Endometrial microvascular endothelial cells (primary cell): Measurements from ENCODE around the gene QRFP. TPM values are rescaled to one million over a fixed set of nuclear protein-coding genes. Genes with fewer than 3 reads are reported as not detected.

Experiments
- in situ Hi-C: cut with HindIII; loops from 2 replicates; pipeline ENCODE4 v1.10.0; 2017; ENCODE audit warnings: low sequenced_read_pairs, low pct_unique_long_range_greater_than_20kb; ENCODE audit errors: inconsistent ontology term
- total RNA-seq: library from RNA; depleted of rRNA; stranded (reverse); fragments of >200 nt; gene quantifications from one replicate; pipeline ENCODE4 v1.2.3, GENCODE V29; 2015; ENCODE audit errors: inconsistent ontology term

Gene QRFP, protein sequence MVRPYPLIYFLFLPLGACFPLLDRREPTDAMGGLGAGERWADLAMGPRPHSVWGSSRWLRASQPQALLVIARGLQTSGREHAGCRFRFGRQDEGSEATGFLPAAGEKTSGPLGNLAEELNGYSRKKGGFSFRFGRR
- not detected for total RNA-seq

DNA sequence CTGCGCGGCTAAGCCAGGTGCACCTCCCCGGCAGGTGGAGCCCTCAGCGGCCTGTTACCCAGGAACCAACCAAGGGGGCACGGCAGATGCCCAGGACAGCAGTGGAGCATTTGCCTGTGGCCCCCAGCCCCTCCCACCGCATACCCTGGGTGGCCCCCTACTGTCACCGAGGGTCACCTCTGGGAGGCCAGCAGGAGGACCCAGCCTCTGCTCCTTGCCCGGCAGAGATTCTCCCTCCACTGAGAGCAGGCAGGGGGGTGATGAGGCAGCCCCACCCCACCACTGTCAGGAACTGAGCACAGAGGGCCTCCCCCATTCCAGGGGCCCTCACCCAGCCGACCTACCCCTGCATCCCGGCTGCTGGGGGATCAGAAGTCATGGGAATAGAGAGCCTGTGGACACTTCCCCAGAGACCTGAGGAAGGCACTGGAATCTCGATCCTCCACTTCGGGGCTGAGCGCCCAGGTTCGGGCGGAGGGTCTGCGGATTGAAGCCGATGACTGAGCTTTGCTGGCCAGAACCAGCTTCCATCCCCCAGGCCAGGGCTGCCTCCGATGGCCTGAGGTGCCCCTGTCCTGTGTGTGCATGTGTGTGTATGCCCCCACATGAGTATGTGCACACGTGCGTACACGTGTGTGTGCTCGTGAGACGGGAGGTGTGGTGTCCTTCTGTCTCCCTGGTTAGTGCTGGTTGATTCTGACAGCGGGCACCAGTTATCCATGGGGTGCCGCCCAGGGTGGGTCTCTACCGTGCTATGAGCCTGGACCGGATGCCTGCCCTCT is at the start of gene QRFP:
QRFP (minus strand) TSS at position 580 of the 782 bp plus-strand sequence. CDS start 2,974 bp downstream, outside the sequence.
- in situ Hi-C loops: no loop called here

DNA sequence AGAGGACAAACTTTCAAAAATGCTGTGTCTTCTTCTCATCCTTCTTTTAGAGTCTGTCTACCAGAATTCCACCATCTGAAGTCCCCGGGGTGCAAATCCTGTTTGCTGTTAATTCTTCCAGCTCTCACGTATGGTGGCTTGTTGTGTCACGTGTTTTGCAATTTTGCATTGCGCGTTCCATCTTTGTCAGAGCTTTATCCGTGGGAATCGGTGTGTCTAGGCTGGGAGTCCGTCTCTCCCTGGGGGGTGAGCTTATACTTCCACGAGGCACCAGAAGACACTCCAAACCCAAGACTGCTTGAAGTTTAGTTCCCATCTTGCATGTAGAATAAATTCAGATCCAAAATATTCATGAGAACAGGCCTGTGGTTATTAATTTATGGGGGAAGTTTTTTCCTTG is 48.6 kb upstream of the QRFP start:
- in situ Hi-C loops: no loop called here

DNA sequence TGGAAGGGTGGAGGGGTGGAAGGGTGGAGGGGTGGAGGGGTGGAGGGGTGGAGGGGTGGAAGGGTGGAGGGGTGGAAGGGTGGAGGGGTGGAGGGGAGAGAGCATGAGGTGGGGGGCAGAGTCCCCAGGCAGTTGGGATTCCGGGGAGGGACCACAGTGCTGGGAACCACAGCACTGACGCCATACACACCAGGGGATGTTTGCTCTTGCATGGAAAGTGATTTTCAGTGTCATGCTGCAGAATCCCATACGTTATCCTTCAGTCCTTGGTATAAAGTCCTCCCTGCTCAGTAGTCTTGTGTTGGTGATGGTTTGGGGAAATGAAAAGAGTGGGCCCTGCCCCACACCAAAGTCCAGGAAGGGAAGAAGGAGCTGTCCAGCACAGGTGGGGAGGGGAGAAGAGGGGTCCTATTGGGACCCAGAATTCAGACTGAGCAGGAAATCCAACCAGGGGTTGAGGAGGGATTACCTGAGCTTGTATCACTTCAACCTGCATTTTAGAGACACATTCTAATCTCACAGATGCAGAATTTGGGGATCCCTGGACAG is 48.0 kb upstream of the QRFP start:
- in situ Hi-C loops: no loop called here

DNA sequence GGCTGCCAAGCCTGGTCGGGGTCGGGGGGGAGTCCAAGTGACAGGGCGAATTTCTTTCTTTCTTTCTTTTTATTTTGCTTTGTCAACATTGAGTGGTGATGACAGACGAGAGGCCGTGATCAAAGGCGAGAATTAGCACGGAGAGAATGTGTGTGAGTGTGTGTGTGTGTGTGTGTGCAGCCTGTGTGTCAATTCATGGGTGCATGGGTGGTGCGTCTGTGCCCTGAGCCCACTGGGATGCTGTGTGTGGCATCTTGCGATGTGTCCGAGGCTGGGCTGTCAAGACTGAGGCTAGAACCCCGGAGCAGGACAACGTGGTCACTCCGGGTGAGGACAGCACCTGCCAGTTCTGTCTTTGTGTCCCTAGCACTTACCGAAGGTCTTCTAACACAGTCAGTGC is 47.2 kb upstream of the QRFP start:
- in situ Hi-C loops: no loop called here

DNA sequence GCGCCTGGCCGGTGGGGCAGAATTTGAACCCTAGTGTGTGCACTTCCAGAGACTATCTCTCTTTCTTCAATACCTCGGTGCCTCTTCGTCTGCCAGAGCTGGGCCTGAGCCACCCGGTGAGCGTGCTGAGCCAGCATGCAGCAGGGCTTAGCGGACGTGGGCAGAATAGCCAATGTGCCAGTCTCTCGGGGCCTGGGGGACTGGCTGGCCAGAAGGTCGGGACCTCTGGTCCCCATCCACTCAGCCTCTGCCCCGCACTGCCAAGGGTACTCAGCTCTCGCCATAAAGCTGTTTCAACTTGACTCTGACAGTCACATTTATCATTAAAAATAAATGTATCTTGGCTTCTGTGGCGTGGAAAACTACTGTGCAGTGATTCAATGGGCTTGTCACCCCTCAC is 46.6 kb upstream of the QRFP start:
- in situ Hi-C loops: no loop called here

DNA sequence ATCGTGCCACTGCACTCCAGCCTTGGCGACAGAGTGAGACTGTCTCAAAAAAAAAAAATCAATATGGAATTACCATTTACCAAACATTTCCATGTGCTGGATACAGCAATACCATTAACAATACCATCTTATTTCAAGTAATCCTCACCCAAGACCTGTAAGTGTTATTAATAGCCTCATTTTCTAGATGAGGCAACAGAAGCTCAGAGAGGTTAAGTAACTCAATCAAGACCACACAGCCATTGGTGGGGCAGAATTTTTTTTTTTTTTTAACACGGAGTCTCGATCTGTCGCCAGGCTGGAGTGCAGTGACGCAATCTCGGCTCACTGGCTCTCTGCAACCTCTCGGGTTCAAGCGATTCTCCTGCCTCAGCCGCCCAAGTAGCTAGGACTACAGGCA is 46.1 kb upstream of the QRFP start:
- in situ Hi-C loops: no loop called here

DNA sequence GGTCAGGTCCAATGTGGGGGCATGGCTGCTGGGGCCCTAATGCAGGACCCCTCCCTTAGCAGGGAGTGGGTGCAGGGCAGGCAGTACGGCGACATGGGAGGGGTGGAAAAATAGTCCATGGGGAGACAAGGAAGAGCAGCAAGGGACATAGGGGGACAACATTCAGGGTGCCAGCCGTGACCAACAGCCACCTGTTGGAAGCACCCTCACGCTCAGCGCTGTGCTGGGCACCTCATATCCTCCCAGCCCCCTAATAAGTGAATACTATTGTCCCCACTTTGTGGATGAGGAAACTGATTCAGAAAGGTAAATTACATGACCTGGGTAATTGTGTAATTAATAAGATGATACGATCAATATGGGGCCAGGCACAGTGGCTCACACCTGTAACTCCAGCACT is 45.5 kb upstream of the QRFP start:
- in situ Hi-C loops: no loop called here

DNA sequence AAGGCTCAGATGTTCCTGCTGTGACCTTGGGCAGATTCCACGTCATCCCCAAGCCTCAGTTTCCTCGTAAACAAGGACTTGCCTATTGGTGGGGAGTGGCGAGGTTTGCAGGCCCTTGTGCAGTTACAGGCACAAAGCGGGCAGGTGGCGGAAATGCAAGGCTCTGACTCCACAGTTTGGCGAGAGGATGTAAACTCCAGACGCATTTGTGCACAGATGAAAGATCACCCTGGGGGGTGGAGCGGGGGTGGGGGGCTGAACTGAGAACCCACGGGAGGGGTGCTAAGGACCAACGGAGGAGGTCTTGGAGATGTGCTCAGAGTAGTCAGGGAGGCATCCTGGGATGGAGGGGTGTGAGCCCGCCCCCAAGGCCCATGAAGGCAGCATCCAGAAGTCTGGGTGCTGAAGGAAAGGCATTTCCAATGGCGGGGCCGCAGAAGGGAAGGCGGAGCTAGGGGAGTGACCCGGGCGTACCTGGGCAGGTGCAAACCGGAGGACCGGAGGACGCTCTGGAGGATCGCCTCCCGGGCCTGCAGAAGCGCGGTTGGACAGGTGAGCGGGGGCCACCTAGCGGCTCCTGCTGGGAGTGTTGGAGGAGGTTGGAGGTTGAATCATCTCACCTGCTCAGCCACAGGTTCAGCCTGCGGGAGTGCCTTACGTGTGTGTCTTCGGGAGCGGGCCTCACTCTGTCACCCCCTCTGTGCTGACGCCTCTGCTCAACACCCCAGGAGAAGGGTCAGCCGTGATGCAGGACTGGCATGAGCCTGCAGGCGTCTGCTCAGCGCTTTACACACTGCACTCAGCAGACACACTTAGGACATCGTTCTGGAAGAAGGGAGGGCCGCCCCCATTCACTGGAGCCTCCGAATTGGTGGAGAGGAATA is 44.3 kb upstream of the QRFP start:
- in situ Hi-C loops: no loop called here

DNA sequence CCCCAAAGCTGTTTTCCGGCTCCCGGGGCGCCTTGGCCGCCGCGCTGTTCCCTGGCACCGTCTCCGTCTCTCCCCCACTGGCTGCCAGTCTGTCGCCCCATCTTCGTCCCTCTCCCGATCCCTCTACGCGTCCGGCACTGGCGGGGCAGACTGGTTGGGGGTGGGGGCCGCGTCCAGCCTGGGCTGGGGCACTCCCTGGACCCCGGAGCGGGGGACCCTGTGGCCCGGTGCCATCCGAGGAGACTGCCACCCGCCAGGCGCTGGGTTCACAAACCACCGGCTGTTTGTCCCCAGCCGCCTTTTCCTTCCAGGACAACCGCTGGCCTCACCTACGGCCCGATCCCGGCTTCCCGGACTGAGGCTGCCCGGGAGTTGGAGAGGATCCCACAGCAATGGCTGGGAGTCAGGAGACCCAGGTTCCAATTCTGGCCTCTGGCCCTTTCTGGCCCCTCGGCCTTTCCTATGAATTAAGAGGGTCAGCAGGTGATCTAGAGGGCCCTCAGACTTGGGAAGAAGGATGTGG is 43.5 kb upstream of the QRFP start:
- in situ Hi-C loops: no loop called here

DNA sequence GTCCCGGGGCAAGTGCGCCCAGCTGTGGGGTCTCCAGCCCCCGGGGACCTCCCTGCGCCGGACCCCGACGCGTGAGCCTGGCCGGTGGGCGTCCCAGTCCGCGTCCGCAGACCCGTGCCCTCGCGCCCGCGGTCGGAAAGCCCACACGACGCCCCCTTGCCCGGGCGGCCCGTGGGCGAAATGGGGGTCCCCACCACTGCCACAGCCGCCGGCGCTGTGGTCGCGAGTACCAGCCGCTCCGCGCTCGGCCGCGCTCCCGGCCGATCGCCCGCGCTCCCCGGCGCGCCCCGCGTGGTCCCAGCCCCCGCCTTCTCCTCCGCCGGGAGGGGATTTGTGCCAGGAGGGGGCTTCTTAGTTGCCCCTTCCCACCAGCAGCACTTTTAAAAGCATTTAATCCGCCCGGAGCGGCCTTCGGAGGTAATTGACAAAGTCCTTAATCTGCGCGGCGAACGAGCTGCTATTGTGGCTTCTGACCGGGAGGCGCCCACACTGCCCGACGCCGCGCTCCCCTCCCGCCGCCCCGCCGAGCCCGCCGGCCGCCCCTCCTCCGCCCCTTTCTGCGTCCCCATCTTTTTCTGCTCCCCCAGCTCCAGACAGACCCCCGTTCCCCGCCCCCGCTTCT is 42.9 kb upstream of the QRFP start:
- in situ Hi-C loops: no loop called here

DNA sequence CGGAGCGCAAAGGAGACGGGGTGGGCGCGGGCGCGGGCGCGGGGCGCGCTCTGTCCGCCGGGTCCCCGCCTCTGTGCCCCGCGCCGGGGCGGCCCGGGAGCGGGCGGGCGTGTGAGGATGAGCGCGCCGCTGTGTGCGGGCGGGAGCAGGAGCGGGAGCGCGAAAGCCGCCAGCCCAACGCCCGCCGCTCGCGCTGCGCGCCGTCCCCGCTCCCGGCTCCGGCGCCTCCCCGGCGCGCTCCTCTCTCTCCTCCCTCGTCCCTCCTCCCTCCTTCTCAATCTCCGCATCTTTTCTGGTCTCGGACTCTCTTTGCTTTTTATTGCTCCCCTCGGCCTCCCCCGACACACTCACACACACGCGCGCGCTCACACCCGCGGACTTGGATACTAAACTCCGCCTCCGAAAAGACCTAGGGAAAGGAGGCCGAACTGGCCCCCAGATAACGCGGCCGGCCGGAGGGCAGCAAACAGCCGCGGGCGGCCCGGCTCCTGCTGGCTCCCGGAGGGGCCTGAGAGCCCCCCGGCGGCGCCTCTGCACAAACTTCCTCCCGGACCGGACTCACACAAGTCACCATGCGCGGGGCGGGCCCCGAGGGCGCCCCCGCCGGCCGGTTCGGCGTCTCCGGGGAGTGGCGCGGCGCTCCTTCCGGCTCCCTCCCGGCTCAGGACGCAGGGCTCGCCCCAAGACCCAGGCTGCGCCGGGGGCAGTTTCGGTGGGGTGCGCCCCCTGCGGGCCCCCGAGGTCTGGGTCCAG is 42.2 kb upstream of the QRFP start, which contains the start of gene FIBCD1:
FIBCD1 (minus strand) TSS at position 596 of the 753 bp plus-strand sequence. CDS start 640 bp downstream, outside the sequence.
- in situ Hi-C loops: no loop called here

DNA sequence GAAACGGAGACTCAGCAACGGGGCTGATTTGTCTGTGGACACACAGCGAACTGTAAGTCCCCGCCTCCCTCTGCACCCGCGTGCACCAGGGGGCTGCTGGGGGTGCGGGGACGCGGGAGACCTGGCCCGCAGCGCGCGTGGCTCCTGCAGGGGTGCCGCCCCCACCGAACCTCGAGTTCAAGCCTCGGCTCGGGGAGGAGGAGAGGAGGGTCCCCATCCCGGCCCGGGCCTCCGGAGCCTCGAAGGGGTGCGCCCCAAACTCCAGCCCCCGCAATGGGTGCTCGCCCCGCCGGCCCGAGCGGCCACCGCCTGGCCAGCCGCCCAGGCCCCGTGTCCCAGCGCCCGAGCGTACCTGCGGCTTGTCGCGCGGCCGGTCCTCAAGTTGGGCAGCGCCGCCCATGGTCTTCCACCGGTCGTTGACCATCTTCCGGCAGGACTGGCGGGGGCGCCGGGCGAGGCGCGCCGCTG is 41.6 kb upstream of the QRFP start:
- in situ Hi-C loops: no loop called here

DNA sequence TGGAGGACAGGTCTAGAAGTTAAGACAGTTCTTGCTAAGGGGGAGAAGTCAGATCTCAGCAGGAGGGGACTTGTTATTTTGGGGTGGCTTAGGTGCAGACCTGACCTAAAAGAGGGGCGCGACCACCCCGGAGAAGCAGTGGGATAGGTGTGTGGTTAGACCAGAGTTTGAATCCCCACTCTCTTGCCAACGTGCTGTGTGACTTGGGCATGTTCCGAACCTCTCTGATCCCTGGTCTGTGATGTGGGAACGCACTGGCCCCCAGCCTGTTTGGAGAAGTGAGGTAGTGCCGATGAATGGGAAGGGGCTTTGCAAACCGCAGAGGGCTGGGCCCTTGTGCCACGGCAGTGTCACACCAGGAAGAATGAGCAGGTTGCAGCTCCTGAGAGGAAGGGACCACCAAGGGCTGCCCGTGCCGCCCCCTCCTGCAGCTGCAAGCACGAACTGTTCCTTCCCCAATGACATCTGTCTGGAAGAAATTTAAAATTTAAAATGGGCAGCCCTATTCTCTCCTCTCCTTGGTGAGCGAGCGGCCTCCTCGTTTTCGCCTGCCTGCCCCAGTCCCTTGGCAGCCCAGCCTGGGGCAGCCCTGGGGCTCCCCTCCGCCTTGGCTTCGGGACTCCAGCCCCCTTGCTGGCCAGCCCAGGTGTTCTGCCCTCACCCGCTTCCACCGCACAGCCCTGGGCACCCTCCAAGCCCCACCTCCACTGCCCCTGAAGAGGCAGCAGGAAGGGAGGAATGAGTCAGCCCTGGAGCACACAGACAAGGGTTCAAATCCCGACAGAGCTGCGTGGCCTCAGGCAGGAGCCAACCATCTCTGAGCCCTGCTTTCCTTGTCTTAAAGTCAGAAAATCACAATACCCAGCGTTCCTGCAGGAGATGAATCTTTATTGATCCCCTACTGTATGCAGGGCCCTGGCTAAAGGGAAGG is 40.8 kb upstream of the QRFP start:
- in situ Hi-C loops: no loop called here

DNA sequence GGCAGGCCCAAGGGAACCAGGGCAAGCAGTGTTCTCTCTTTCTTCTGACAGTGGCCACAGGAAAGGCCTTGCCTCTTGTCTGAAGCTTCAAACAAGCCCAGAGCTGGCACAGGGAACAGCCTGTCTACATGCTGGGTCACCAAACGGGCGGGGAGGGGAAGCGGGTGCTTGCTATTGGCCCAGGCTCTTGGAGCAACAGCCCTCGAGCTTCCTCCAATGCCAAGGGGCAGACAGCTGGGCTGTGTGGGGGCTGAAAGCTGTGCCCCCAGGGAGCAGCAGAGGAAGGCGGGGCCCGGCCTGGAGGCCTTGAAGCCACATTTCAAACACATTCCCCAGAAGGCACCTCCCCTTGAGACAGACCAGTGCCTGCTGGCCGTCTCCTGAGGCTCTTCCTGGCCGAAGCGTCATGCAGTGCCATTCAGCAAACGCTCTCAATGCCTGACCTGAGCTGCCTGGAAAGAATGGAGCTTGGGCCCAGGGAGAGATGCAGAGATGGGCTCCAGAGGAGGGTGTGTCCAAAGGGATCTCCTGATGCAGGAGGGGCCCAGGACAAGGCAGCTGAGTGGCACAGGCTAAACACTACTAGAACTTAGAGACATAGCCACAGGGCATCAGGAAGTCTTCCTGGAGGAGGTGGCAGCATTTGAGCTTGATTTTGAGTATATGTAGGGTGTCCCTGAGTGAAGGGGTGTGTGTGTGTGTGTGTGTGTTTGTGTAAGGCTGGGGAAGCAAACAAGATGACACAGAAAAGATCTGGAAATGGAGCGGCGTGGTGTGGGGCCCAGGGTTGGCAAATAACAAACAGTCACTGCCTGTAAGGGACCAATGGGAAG is 39.9 kb upstream of the QRFP start:
- in situ Hi-C loops: no loop called here

DNA sequence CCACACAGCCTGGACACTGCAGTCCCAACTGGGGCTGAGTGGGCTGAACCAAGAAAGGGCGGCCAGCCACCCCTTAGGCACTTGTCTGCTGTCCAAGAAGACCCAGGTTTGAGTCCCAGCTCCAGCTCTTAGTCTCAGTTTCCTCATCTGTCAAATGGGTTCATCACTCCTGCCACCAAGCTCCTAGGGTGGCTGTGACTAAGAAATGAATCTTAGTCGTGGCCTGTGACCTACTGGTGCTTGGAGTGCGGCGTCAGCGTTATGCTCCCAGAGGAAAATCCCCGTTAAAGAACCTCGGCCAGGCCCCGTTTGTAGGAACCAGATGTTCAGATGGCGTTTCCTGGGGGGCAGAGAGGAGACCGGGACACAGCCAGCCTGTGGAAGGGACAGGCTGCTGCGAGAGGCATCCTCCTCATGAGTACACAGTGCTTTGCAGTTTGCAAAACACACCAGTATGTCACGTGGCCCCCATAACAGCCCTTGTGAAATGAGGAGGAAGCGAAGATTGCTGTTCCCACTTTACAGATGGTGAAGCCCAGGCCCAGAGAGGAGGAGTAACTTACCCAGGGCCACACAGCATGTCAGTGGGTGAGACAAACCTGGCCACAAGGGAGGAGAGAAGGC is 39.1 kb upstream of the QRFP start:
- in situ Hi-C loops: no loop called here
